CD4-positive, alpha-beta memory T cell (primary cell): ENCODE results near the gene PASD1. TPM values are rescaled to one million over a fixed set of nuclear protein-coding genes. Genes with fewer than 3 reads are reported as not detected.
"Not testable (repeated sequence)": the region's sequence is repeated elsewhere in the genome, so short reads cannot be mapped to it uniquely, and the experiment has no call there.

Experiments
- CTCF ChIA-PET: fragments of 350-600 bp; sonication (Branson Sonifier 250); formaldehyde crosslinking; loops from one replicate; lab custom pipeline; 2021; ENCODE audit warnings: inconsistent platforms; ENCODE audit not compliant: partially characterized antibody; lab: Charles Lee
- POLR2A ChIA-PET: fragments of 350-600 bp; sonication (Branson Sonifier 250); formaldehyde crosslinking; loops from one replicate; lab custom pipeline; 2021; ENCODE audit not compliant: partially characterized antibody; lab: Charles Lee
- DNase-seq, 5 donors: peaks; one replicate each; pipeline versions ENCODE4 v3.0.0 to v3.0.0-alpha.2; 2020 to 2022; ENCODE audit warnings: mixed read lengths in 1 of 5
- H3K27ac ChIP-seq: one replicate; pipeline ENCODE4 v1.7.0; 2013; ENCODE audit warnings: low read depth, low read length
- H3K27me3 ChIP-seq: 2 replicates; pipeline ENCODE4 v1.7.0; 2013; ENCODE audit warnings: mild to moderate bottlenecking, low read length, moderate library complexity; ENCODE audit not compliant: insufficient read depth
- H3K36me3 ChIP-seq: 2 replicates; pipeline ENCODE4 v1.7.0; 2013; ENCODE audit warnings: mild to moderate bottlenecking, low read length, moderate library complexity; ENCODE audit not compliant: insufficient read depth
- H3K4me1 ChIP-seq: 2 replicates; pipeline ENCODE4 v1.7.0; 2013; ENCODE audit warnings: mild to moderate bottlenecking, low read length, moderate library complexity; ENCODE audit not compliant: insufficient read depth
- H3K4me3 ChIP-seq, 2 donors: one replicate each; pipeline ENCODE4 v1.7.0; 2013; ENCODE audit warnings: low read length in 2 of 2, mild to moderate bottlenecking in 1 of 2
- H3K9me3 ChIP-seq, 2 donors: one replicate each; pipeline ENCODE4 v1.7.0; 2013; ENCODE audit warnings: low read length in 2 of 2, control low read depth in 1 of 2; ENCODE audit not compliant: control insufficient read depth in 1 of 2
- H3K27ac Mint-ChIP-seq, 7 donors: one replicate each; pipeline ENCODE4 v1.8.0; 2020 to 2021; ENCODE audit warnings: mixed read lengths in 7 of 7, mild to moderate bottlenecking in 6 of 7, inconsistent platforms in 3 of 7, moderate library complexity in 3 of 7
- H3K27me3 Mint-ChIP-seq, 2 donors: one replicate each; pipeline ENCODE4 v1.8.0; 2020 to 2021; ENCODE audit warnings: mixed read lengths in 2 of 2
- H3K36me3 Mint-ChIP-seq, 2 donors: one replicate each; pipeline ENCODE4 v1.8.0; 2020 to 2021; ENCODE audit warnings: mixed read lengths in 2 of 2, inconsistent platforms in 1 of 2, mild to moderate bottlenecking in 1 of 2
- H3K4me1 Mint-ChIP-seq, 4 donors: one replicate each; pipeline ENCODE4 v1.8.0; 2020 to 2021; ENCODE audit warnings: mixed read lengths in 4 of 4, mild to moderate bottlenecking in 1 of 4
- H3K4me3 Mint-ChIP-seq, 8 donors: one replicate each; pipeline ENCODE4 v1.8.0; 2020 to 2021; ENCODE audit warnings: mixed read lengths in 8 of 8, mild to moderate bottlenecking in 7 of 8, moderate library complexity in 6 of 8, inconsistent platforms in 3 of 8
- H3K9me3 Mint-ChIP-seq, 8 donors: one replicate each; pipeline ENCODE4 v1.8.0; 2020 to 2021; ENCODE audit warnings: mixed read lengths in 8 of 8, mild to moderate bottlenecking in 5 of 8, inconsistent platforms in 3 of 8, moderate library complexity in 1 of 8
- intact Hi-C: fragments of 100-400 bp; cut with micrococcal nuclease; formaldehyde crosslinking; loops from one replicate; pipeline ENCODE4 v1.15.1; 2023
- polyA plus RNA-seq, 2 donors: library from polyadenylated mRNA; unstranded; fragments of 300-500 nt; fragmentation: Illumina TruSeq; gene quantifications; one replicate each; pipeline ENCODE4 v1.2.3, GENCODE V29; 2021
- total RNA-seq, 2 experiments: library from RNA; stranded (reverse); gene quantifications; one replicate each; pipeline ENCODE4 v1.2.3, GENCODE V29; 2021

Gene PASD1
- total and polyA plus RNA-seq, 4 experiments from 2014 or later: not detected

DNA sequence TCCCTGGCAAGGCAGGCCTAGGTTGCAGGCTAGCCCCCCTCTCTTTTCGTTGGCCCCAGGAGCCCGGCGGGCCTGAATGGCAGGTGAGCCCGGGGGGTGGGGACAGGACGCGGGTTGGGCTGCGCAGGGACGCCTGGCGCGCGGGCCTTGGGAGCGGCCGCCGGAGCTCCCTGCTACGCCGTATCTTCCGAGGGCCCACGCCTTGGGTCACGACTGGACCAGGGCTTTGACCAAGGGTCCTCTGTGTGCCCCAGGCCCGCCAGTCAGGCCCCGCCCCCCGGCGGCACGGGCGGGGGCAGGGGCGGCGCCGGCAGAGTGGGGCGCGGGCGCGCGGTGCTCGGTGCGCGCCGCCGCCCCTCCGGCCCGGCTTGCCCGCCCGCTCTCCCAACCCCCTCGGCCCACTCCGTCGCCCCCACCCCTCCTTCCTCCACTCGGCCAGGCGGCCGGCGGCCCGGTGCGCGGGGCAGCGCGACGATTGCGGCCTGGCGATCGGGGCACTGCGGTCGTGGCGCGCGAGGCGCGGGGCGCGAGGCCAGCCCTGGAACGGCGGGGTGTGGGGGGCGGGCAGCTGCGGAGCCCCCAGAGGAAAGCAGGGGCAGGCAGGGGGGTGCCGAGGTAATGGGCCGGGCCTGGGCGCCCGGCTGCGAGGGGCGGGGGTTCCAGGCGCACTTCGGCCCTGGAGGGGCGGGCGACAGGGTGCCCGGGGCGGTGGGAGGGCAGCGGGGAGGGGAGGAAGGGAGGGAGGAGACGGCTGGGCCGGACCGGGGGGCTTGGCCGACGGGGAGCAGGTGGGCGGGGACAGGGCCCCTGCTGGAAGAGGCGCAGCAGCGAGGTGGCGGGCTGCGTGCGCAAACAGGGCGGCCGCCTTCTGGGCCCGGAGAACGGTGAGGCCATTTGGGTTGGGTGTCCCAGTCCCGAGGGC, 131.4 kb downstream of the PASD1 start, which contains the start of gene PRRG3:
TSS of gene PRRG3 (plus strand) at position 798 of the 922 bp plus-strand sequence. CDS start 3,357 bp downstream, outside the sequence.
- CTCF ChIA-PET: no interaction called here
- no peaks in the 10 kb centered on the region for H3K36me3 ChIP-seq
- H3K9me3 ChIP-seq: no peaks in the 10 kb centered on the region
- Mint-ChIP-seq H3K4me1 (no peaks in the 10 kb centered on the region), H3K27ac (no peak within 1 kb of the TSS), H3K36me3 (no peaks in the 10 kb centered on the region), H3K4me3 (no peak within 1 kb of the TSS), H3K27me3 (peaks cover 5% of the 10 kb centered on the region in 2 donors), H3K9me3 (no peaks in the 10 kb centered on the region)
- POLR2A ChIA-PET: no interaction called here
- no peak within 1 kb of the TSS for H3K27ac ChIP-seq
- no peak for DNase-seq
- no peaks in the 10 kb centered on the region for H3K4me1 ChIP-seq
- H3K27me3 ChIP-seq: no peaks in the 10 kb centered on the region
- no peak within 1 kb of the TSS for H3K4me3 ChIP-seq
- intact Hi-C loops: no loop called here

- H3K4me1 Mint-ChIP-seq: no peaks in the 10 kb centered on the region
- H3K9me3 Mint-ChIP-seq: no peaks in the 10 kb centered on the region
- Histone ChIP-seq H3K27ac (no peak overlapping the region), H3K4me1 (no peaks in the 10 kb centered on the region), H3K4me3 (no peak overlapping the region), H3K27me3 (no peaks in the 10 kb centered on the region), H3K9me3 (no peaks in the 10 kb centered on the region), H3K36me3 (no peaks in the 10 kb centered on the region)
- ChIA-PET POLR2A (no interaction called here), CTCF (no interaction called here)
- peaks cover 5% of the 10 kb centered on the region in 2 donors for H3K27me3 Mint-ChIP-seq
- H3K27ac Mint-ChIP-seq: no peak overlapping the region
- intact Hi-C loops: no loop called here
- no peak for DNase-seq
- H3K36me3 Mint-ChIP-seq: no peaks in the 10 kb centered on the region
- H3K4me3 Mint-ChIP-seq: no peak overlapping the region
Observed at GRCh38 chrX:151695583-151696340, 132.3 kb downstream of the PASD1 start.

DNA sequence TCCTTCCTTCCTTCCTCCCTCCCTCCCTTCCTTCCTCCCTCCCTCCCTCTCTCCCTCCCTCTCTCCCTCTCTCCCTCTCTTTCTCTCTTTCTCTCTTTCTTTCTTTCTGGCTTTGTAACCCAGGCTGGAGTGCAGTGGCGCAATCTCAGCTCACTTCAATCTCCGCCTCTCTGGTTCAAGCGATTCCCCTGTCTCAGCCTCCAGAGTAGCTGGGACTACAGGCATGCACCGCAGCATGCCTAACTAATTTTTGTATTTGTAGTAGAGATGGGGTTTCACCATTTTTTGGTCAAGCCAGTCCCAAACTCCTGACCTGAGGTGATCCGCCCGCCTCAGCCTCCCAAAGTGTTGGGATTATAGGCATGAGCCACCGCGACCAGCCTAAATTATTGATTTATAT, 133.6 kb downstream of the PASD1 start:
- DNase-seq, H3K27me3 Mint-ChIP-seq, H3K4me1 ChIP-seq, H3K4me1 Mint-ChIP-seq, H3K9me3 ChIP-seq, H3K4me3 Mint-ChIP-seq, H3K27ac ChIP-seq, H3K36me3 Mint-ChIP-seq, intact Hi-C loops, CTCF ChIA-PET, H3K36me3 ChIP-seq, H3K27ac Mint-ChIP-seq, H3K9me3 Mint-ChIP-seq, H3K4me3 ChIP-seq, H3K27me3 ChIP-seq, POLR2A ChIA-PET: not testable (repeated sequence)

DNA sequence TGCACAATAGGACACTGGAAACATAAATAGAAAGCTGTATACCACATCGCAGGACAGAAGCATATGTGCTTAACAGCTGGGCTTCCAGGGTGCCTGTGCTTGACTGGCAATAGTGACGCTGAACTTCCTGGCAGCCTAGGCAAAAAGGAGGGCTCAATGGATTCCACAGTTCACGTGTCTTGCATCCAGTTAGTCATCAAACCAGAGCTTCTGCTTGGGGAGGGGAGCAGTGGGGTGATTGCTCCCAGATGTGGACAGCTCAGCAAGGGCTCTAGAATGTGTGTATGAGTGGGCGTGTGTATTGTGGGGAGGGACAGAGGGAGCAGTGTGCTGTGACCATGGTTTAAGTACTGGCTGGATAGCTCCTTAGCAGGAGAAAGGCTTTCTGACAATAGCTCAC, 134.0 kb downstream of the PASD1 start:
- intact Hi-C loops: no loop called here
- no peak overlapping the region for H3K27ac Mint-ChIP-seq
- no peaks in the 10 kb centered on the region for H3K36me3 Mint-ChIP-seq

GRCh38 chrX:151698485-151698884, 135.0 kb downstream of the PASD1 start:
- Histone ChIP-seq H3K9me3 (no peaks in the 10 kb centered on the region), H3K36me3 (no peaks in the 10 kb centered on the region), H3K4me3 (no peak overlapping the region), H3K27me3 (no peaks in the 10 kb centered on the region), H3K27ac (no peak overlapping the region), H3K4me1 (no peaks in the 10 kb centered on the region)
- Mint-ChIP-seq H3K36me3 (no peaks in the 10 kb centered on the region), H3K9me3 (no peaks in the 10 kb centered on the region), H3K27ac (no peak overlapping the region), H3K27me3 (peaks cover 5% of the 10 kb centered on the region in 2 donors), H3K4me1 (no peaks in the 10 kb centered on the region), H3K4me3 (no peak overlapping the region)
- DNase-seq: no peak
- ChIA-PET CTCF (no interaction called here), POLR2A (no interaction called here)
- intact Hi-C loops: no loop called here

More for the DNA sequence above, 134.0 kb downstream of the PASD1 start:
- Histone ChIP-seq H3K27ac (no peak overlapping the region), H3K4me3 (no peak overlapping the region), H3K4me1 (no peaks in the 10 kb centered on the region), H3K9me3 (no peaks in the 10 kb centered on the region), H3K36me3 (no peaks in the 10 kb centered on the region), H3K27me3 (no peaks in the 10 kb centered on the region)
- POLR2A ChIA-PET: no interaction called here
- Mint-ChIP-seq H3K4me3 (no peak overlapping the region), H3K4me1 (no peaks in the 10 kb centered on the region), H3K27me3 (peaks cover 5% of the 10 kb centered on the region in 2 donors), H3K9me3 (no peaks in the 10 kb centered on the region)
- CTCF ChIA-PET: interaction anchor here (0.6 kb wide), 1 partner anchor 546 kb away, joined by 4 read pairs; no protein-coding TSS in a partner anchor
- DNase-seq: no peak

DNA sequence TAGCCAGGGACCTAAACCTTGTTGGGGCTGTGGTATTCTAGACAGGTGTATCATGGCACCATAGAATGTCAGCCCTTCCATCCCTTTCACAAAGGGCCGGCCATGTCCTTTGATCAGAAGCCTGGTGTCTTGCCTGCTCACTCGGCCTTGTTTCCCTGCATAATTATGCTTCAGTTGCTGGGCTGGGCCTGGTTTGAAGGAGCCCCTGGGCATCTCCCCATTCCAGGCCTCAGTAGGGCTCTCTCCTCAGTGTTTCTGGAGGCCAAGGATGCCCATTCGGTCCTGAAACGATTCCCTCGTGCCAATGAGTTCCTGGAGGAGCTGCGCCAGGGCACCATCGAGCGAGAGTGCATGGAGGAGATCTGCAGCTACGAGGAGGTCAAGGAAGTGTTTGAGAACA, 136.3 kb downstream of the PASD1 start:
- H3K4me1 Mint-ChIP-seq: no peaks in the 10 kb centered on the region
- H3K4me3 Mint-ChIP-seq: no peak overlapping the region
- no peaks in the 10 kb centered on the region for H3K36me3 ChIP-seq
- no peak for DNase-seq
- H3K4me3 ChIP-seq: no peak overlapping the region
- H3K27ac ChIP-seq: no peak overlapping the region
- H3K36me3 Mint-ChIP-seq: no peaks in the 10 kb centered on the region
- intact Hi-C loops: no loop called here
- POLR2A ChIA-PET: no interaction called here
- H3K27me3 ChIP-seq: no peaks in the 10 kb centered on the region
- H3K9me3 ChIP-seq: no peaks in the 10 kb centered on the region
- no peak overlapping the region for H3K27ac Mint-ChIP-seq
- H3K4me1 ChIP-seq: no peaks in the 10 kb centered on the region
- CTCF ChIA-PET: no interaction called here
- H3K27me3 Mint-ChIP-seq: peaks cover 3 to 5% of the 10 kb centered on the region in 2 donors
- H3K9me3 Mint-ChIP-seq: no peaks in the 10 kb centered on the region

GRCh38 chrX:151700581-151700980, 137.1 kb downstream of the PASD1 start:
- intact Hi-C loops: no loop called here
- Mint-ChIP-seq H3K4me3 (no peak overlapping the region), H3K9me3 (no peaks in the 10 kb centered on the region), H3K27me3 (peaks cover 1 to 3% of the 10 kb centered on the region in 2 donors), H3K27ac (no peak overlapping the region), H3K4me1 (no peaks in the 10 kb centered on the region), H3K36me3 (no peaks in the 10 kb centered on the region)
- no peaks in the 10 kb centered on the region for H3K27me3 ChIP-seq
- H3K4me3 ChIP-seq: no peak overlapping the region
- no peak for DNase-seq
- no peaks in the 10 kb centered on the region for H3K9me3 ChIP-seq
- ChIA-PET CTCF (no interaction called here), POLR2A (no interaction called here)
- H3K27ac ChIP-seq: no peak overlapping the region
- no peaks in the 10 kb centered on the region for H3K4me1 ChIP-seq
- H3K36me3 ChIP-seq: no peaks in the 10 kb centered on the region
